Stimulated activated CD8-positive, alpha-beta memory T cell treated with anti-CD3 and anti-CD28 coated beads, Interleukin-15, amount 100 ng/mL, for 4 hours (primary cell): ENCODE data around the gene MAP1S.

Source experiments
- DNase-seq, 2 donors: peaks; one replicate each; pipeline ENCODE4 v3.0.0-alpha.2; 2020; ENCODE audit warnings: low read depth in 2 of 2

Gene MAP1S

DNA sequence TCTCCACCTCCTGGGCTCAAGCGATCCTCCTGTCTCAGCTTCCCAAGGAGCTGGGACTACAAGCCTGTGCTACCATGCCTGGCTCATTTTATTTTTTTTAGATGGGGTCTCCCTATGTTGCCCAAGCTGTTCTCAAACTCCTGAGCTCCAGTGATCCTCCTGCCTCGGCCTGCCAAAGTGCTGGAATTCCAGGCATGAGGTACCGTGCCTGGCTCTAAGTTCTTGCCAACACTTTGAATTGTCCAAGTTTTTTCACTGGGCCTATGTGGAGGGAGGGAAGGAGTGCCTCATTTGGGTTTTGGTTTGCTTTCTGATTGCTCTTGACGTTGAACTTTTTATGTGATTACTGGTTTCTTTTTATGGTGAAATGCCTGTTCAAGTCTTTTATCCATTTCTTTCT is 26.7 kb upstream of the MAP1S start:
- no peak for DNase-seq

DNA sequence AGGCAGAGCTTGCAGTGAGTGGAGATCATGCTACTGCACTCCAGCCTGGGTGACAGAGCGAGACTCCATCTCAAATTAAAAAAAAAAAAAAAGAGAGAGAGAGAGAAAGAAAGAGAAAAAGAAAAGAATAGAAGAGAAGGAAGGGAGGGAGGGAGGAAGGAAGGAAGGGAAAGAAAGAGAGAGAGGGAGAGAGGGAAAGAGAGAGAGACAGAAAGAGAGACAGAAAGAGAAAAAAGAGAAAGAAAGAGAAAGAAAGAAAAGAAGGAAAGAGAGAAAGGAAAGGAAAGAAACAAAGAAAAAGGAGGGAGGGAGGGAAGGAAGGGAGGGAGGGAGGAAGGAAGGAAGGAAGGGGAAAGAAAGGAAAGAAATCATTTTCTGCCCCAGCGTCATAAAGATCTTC is 24.1 kb upstream of the MAP1S start:
- no peak for DNase-seq

DNA sequence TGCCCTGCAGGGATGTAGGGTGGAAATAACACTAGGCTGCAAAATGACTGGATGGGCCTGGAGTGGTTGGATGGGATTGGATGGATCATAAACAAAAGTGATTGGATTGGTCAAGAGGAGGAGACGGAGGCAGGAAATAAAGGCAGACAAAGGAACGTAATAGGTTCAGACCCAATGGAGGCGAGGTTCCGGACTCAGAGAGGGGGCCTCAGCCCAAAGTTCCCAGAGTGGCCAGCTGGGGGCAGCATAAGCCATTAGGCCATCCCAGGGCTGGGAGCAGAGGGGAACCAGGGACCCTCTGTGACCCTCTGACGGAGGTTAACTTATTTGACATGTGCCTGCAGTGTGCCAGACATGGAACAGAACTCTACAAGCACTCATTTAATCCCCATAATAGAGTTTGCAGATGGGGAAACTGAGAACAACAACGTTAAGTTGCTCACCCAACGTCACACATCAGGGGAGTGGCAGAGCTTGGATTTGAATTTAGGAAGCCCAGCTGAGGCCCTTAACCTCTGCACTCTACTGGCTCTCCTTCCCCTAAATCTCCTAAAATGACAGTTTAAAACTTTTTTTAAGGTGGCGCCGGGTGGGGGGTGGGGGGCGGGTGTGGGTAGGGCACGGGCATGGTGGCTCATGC is 15.3 kb upstream of the MAP1S start:
- DNase-seq, result peak; percentile 20 to 40

DNA sequence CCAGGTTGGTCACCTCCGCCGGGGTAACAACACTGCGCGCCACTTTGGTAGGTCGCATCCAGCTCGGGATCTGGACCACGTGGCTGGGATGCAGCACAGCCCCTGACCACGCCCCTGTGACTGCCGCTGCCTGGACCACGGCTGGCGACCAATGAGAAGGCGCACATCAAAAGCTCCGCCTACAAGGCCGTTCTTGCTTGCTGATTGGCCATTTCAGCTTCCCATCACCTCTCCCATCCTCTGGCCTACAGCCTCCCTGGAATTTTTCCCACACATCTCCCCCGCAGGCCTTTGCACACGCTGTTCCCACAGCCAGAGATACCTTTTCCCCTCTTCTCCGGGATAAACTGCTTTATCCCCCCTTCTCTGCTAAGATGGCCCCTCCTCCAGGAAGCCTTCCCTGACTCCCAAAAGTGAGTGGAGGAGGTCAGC is 12.5 kb upstream of the MAP1S start:
- DNase-seq, result no peak

DNA sequence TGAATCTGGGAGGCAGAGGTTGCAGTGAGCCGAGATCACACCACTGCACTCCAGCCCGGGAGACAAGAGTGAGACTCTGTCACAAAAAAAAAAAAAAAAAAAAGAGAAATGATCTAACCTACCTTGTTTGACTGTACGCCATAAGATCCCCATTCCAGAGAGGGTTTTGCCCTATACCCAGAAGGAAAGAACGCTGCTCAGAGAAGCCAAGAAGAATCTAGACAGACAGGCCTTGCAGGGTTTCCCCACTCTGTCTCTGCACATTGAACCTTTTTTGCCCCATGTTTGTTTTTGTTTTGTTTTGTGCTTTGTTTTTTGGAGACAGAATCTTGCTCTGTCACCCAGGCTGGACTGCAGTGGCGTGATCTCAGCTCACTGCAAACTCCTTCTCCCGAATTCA is 7.4 kb upstream of the MAP1S start:
- no peak for DNase-seq

DNA sequence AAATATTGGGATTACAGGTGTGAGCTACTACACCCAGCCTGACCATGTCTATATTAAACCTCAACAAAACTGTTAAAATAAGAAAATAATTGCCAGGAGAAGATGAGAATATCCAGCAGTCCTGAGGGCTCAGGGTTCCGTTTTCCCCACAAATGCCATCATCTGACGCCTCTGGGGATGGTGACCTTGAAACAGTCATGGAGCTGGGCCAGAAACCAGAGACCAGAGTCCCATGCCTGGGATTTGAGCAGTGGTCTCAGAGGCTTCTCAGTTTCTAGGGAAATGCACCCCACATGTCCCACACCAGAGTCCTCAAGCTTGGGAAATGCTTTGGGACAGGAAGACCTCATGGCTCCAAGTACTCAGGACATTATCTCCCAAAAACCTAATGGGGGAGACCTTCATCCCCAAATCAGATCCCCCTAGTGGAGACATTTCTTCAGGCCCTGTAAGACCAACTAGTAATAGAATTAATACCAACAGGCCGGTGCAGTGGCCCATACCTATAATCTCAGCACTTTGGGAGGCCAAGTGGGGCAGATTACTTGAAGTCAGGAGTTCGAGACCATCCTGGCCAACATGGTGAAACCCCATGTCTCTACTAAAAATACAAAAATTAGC is 2.9 kb upstream of the MAP1S start:
- DNase-seq, result no peak

DNA sequence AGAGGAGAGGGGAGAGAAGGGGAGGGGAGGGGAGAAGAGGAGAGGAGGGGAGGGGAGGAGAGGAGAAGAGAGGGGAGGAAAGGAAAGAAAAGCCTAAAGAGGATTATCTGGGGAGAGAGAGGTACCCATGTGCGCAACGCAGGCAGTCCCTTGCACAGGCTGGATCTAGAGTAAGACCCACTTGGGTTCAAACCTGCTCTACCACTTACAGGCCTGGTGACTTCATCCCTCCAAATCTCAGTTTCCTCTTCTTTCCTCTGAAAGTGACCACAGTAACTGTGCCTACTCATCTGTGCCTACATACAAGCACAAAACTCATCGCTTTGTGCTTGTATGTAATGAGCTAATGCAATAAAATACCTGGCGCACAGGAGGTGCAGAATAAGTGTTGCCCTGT is 732 bp upstream of the MAP1S start:
- no peak for DNase-seq

DNA sequence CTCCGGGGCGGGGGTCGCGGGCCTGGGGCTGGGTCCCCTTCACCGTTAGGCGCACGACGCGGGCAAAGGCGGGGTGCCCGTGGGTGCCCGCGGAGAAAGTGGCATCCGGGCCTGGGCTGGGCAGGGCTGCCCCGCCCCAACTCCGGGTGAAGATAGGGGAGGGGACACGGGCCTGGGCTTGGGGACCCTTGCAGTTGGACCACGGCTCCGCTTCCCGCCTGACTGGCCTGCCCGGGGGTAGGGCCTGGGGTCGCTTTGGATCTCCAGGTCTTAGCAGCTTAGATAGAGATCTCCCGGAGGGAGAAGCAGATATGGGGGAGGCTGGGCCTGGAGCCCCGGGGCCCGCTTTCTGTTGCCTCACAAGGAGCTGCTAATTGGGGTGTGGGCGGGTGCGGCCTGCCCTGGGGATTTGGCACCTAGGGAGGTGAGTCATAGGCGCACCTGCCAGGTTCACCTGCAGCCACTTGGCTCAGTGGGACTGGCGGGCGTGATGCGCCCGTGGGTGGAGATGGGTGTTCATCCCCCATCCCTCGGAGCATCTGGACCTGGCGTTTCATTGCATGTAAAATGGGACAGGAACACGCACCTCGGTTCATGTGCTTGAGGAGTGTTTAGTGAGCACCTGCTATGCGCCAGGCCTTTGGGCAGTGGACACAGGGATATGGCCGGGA is 585 bp downstream of the MAP1S start:
- peak; percentile 27 to 46 for DNase-seq

DNA sequence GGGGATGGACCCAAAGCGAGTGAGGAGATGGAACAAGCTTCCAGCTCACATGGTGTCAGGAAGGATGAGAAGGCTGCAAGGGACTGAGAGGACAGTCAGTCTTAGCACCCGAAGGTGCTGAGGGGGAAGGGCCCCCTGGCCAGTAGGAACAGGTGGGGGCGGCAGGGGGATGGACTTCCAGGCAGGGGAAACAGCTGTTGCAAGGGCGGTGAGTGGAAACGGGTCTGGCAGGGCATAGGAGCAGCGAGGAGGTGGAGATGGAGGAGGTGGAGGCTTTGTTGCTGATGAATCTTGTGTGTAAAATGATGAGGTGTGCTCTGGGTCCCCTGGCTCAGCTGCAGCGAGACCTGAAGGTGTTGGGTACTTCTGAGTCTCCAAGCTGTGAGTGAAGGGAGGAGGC is 1.2 kb downstream of the MAP1S start:
- no peak for DNase-seq

DNA sequence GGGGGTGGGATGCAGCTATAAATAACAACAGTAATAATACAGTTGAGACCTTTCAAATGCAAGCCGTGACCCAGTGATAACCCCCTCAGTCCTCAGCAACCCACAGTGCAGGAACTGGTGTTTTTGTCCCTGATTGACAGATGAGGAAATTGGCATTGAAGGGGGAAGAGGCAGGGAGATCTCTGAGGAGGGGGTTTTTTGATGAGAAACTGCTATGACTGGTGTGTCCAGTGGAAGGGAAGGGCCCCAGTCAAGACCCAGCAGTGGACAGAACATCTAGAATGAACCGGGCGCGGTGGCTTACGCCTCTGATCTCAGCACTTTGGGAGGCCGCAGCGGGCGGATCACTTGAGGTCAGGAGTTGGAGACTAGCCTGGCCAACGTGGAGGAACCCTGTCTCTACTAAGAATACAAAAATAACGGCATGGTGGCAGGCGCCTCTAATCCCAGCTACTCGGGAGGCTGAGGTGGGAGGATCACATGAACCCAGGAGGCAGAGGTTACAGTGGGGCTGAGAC is 1.9 kb downstream of the MAP1S start:
- DNase-seq, result no peak

DNA sequence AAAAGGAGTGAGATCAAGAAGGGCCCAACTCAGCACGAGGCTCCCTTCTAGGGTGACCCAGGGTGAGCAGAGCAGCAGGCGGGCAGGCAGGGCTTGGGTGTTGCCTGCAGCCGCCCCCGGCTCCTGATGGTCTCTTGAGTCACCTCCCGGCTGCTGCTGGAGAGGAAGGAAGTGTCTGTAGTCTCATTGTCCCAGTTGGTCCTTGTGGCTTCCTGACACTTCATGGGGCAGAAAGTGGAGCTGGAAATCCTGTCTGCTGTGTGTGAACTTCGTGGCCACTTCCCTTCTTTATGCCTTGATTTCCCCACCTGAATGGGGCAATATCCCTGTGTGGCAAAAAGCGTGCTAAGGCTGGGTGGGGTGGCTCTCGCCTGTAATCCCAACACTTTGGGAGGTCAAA is 2.5 kb downstream of the MAP1S start:
- no peak for DNase-seq

DNA sequence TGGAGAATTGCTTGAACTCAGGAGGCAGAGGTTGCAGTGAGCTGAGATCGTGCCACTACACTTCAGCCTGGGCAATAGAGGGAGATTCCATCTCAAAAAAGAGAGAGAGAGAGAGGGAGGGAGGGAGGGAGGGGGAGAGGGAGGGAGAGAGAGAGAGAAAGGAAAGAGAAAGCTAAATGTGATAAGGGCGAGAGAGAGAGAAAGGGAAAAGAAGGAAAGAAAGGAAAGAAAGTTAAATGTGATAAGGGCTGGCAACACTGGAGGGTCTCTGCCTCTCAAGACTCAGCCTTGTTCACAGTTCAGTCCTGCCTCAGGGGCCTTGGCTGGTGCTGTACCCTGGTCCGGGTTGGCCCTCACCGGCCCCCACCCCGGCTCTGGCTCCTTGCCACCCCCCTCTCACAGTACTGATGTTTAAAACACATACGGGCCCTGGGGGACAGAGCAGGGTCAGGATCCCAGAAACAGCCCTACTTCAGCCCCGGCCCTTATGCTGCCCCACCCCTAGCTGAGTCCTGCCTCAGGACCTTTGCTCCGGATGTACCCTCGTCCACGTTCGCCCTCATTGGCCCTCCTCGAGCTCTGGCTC is 3.5 kb downstream of the MAP1S start:
- no peak for DNase-seq

DNA sequence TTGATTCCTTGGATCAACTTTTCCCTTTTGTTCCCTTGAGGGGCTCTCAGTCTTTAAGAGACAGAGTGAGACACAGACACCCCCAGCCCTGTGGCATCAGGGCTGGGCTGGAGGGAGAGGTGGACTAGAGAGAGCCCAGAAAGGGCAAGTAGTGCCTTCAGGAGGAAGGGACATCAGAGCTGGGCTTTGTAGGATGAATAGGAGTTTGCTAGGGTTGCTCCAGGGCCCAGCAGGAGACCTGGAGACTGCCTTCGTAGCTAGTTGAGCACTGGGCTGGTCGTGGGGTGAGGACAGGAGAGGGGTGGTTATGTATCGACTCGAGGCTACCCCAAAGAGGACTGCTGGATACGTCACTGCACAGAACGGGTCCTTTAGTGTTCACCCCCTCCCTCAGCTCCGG is 5.4 kb downstream of the MAP1S start:
- DNase-seq, result no peak

DNA sequence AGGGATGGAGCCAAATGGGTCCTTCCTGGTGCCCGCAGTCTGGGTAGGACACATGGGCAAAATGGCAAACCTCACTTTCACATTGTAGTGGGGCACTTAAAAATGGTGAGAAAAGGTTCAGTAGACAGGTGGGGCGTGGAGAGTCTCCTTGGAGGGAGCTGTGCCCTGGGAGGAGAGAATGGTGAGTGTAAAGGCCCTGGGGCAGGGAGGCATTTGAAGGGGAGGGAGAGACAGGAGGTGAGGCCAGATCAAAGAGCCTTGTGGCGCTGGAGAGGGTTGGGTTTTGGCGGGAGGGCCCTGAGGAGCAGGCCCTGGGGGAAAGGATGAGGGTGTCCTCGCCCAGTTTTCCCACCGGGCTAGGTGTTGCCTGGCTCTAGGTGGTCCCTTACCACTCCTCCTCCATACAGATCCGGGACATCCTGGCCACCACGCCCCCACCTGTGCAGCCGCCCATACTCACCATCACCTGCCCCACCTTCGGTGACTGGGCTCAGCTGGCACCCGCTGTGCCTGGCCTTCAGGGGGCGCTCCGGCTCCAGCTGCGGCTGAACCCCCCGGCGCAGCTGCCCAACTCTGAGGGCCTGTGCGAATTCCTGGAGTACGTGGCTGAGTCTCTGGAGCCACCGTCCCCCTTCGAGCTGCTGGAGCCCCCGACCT is 6.3 kb downstream of the MAP1S start:
- DNase-seq, result no peak

DNA sequence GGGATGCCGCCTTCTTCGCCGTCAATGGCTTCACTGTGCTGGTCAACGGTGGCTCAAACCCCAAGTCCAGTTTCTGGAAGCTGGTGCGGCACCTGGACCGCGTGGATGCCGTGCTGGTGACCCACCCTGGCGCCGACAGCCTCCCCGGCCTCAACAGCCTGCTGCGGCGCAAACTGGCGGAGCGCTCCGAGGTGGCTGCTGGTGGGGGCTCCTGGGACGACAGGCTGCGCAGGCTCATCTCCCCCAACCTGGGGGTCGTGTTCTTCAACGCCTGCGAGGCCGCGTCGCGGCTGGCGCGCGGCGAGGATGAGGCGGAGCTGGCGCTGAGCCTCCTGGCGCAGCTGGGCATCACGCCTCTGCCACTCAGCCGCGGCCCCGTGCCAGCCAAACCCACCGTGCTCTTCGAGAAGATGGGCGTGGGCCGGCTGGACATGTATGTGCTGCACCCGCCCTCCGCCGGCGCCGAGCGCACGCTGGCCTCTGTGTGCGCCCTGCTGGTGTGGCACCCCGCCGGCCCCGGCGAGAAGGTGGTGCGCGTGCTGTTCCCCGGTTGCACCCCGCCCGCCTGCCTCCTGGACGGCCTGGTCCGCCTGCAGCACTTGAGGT is 7.0 kb downstream of the MAP1S start:
- no peak for DNase-seq

DNA sequence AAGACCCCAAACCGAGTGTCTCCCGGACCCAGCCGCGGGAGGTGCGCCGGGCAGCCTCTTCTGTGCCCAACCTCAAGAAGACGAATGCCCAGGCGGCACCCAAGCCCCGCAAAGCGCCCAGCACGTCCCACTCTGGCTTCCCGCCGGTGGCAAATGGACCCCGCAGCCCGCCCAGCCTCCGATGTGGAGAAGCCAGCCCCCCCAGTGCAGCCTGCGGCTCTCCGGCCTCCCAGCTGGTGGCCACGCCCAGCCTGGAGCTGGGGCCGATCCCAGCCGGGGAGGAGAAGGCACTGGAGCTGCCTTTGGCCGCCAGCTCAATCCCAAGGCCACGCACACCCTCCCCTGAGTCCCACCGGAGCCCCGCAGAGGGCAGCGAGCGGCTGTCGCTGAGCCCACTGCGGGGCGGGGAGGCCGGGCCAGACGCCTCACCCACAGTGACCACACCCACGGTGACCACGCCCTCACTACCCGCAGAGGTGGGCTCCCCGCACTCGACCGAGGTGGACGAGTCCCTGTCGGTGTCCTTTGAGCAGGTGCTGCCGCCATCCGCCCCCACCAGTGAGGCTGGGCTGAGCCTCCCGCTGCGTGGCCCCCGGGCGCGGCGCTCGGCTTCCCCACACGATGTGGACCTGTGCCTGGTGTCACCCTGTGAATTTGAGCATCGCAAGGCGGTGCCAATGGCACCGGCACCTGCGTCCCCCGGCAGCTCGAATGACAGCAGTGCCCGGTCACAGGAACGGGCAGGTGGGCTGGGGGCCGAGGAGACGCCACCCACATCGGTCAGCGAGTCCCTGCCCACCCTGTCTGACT is 7.9 kb downstream of the MAP1S start:
- no peak for DNase-seq

DNA sequence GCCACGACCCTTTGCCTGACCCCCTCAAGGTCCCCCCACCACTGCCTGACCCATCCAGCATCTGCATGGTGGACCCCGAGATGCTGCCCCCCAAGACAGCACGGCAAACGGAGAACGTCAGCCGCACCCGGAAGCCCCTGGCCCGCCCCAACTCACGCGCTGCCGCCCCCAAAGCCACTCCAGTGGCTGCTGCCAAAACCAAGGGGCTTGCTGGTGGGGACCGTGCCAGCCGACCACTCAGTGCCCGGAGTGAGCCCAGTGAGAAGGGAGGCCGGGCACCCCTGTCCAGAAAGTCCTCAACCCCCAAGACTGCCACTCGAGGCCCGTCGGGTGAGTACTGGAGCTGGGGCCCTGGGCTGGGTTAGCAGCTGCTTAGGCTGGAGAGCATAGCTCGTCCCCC is 8.6 kb downstream of the MAP1S start:
- DNase-seq, result no peak

DNA sequence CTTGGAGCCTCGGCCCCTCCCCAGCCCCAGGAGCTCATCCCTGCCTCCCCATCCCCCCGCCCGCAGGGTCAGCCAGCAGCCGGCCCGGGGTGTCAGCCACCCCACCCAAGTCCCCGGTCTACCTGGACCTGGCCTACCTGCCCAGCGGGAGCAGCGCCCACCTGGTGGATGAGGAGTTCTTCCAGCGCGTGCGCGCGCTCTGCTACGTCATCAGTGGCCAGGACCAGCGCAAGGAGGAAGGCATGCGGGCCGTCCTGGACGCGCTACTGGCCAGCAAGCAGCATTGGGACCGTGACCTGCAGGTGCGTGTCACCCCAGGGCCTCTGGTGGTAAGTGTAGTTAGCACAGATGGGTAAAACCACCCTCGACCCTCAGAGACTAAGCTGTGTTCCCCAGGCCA is 13.8 kb downstream of the MAP1S start:
- DNase-seq, result no peak

DNA sequence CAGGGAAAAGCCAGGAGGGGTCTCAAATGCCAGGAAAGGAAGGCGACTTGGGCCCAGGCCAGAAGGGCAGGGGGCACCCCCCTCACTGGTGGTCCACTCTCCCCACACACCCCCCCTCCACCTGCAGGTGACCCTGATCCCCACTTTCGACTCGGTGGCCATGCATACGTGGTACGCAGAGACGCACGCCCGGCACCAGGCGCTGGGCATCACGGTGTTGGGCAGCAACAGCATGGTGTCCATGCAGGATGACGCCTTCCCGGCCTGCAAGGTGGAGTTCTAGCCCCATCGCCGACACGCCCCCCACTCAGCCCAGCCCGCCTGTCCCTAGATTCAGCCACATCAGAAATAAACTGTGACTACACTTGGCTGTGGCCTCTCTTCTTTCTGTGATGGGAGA is 14.9 kb downstream of the MAP1S start:
- DNase-seq, result no peak

DNA sequence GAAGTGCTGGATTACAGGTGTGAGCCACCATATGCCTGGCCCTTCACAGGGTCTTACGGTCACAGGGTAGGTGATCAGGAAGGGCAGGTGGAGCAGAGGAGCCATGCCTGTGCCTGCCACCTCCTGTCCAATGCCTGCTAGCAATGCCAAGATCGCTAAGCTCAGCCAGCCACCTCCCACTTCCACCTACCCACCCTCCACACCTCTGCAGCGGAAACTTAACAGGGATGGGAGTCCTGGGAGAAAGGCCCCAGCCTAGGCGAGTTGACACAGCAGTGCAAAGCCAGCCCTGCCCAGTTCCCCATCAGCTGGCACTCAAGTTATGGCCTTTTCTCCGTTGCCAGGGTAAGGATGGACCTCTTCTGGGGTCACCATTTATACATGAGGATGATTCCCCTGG is 16.1 kb downstream of the MAP1S start:
- DNase-seq, result no peak

DNA sequence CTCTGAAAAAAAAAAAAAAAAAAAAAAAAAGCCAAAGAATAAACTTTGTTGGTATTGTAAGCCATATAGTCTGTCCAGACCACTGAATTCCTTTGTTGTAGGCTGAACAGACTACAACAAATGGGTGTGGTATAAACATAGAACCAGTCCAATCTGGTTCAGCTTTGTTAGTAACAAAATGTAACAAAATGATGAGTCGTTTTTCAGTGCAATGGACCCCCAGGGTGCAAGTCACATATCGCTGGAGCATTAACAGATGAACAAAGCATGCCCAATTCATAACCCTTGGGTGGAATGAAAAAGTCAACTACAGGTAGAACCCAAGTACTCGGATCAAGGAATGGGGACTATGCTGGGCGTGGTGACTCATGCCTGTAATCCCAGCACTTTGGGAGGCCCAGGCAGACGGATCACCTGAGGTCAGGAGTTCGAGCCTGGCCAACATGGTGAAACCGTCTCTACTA is 18.4 kb downstream of the MAP1S start:
- no peak for DNase-seq
